Eye (tissue), 1 donor: ENCODE measurements around the gene CMYA5.

Experiments
- DNase-seq: peaks from one replicate; pipeline ENCODE4 v3.0.0-alpha.2; 2015

Gene CMYA5

DNA sequence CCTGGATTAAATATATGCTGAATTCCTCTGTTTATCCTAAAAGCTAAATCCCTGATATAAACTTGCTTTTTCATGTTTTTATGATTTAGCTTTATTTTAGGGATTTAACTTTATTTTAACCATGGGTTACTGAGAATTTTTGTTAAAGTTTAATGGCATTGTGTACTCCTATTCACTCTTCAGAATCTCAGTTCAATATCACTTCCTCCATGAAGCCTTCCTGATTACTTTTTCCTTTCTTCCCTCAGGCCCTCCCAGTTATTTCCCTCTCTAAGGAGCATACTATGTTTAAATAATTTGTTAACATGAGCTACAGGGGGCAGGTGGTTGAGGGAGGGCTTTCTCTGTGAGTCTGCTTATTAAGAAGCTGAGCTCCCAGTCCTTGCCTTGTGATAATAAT is 151.5 kb downstream of the CMYA5 start:
- DNase-seq = no peak

DNA sequence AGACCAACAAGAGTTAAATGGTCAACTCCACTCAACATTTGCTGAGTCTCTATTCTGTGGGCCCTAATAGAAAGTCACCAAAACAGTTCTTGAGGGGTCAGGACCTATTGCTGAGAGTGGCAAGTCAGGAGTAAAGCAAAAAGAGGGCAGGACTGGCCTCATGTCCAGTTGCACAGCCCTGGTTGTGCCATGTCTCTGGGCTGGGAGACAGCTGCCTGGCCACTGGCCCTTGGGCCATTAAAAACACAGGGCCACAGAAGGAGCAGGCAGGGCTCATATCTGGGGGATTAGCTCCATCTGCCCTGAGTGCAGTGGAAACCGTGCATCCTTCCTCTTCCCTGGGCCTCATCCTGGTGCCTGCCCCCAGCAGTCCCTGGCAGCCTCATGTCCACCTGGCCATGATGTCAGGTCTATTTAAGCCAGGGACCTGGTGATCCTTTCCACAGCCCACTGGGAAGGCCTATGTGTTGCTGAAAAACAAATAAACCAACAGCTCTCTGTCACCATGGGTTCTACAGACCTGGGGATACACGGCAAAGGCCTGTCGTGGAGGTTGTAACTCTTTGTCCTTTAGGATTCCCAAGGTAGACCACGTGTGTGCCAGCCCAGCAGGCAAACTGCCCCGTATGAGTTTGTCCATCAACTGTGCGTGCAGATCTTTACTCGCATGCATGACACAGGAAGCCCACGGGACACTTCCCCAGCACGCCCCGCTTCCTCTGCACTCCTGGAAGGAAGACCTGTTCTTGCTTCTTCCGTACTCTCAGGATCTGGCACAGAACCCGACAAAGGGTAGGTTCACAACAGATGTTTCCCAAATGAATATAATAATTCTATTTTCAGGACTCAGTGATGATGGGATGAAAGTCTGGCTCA is 152.6 kb downstream of the CMYA5 start:
- DNase-seq = peak; percentile 13

DNA sequence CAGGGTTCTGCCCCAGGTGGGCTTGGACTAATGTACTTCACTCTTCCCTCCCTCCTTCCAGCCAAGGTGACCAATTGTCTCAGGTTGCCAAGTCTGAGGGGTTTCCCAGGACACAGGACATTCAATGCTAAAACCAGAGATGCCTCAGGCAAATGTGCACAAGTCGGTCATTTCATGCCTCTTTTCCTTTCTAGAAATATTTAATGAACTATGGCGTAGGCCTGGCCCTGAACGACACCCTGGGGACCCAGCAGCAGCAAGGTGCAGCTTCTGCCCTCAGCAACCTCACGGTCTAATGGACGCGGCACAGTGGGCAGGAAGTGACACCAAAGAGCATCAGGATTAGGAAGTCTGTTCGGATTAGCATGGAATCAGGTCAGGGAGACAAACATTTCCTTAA is 153.4 kb downstream of the CMYA5 start:
- DNase-seq = peak; percentile 17

DNA sequence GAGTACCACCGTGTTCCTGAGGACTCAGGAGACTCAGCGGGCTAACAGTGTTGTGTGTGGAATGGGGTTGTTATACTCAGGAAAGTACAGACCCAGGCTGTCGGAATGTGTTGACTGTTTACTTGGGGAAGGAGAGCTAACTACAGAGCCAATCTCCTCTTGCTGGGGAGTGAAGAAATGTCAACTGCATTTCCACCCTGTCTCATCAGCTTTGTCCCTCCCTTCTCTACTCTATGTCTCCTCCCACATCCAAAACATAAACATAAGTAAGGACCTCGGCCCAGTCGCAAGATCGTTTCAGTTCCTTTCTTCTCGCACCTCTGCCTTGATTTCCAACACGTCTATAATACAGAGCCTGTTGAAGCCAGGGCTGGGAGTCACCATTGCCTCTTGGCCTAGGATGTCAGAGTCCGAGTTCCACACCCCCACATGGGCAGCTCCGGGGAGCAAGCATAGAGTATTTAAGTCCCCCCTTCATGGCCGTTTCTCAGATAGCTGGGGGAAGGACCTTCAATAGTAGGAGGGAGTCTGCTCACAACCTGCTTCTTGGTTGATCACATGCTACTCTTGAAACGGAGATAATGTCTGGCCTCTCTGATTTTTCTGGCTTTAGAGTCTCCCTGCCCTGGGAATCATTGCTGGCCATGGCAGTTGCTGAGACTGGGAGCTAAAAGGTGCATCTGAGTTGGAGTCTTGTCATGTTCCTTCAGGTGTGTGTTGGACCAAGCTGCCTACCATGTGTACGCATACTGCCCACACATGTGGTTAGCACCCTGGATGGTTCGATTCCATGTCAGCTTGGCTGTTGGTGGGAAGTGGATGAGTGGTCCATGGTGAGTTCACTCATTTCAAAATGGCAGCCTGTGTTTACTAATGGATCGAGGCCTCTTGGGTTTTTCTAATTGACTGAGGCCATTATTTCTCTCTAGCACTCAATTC is 154.1 kb downstream of the CMYA5 start:
- DNase-seq = no peak

DNA sequence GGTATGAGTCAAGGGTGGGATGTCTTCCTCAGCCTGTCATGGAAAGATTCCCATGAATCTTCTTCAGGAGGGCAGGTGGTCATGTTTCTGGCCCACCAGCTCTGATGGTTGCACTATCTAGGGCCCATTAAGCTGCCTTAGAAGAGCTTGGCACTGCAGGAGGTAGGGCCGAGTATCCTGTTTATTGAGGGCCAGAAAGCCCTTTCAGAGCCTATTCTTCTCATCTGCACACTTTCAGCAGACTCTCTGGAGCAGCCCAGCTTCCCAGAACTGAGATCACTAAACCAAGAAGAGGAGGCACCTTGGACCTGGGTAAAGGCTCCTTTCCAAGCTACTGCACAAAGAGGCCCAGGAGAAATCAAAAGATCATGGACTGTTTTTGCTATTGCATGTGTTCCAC is 154.9 kb downstream of the CMYA5 start:
- DNase-seq = no peak

DNA sequence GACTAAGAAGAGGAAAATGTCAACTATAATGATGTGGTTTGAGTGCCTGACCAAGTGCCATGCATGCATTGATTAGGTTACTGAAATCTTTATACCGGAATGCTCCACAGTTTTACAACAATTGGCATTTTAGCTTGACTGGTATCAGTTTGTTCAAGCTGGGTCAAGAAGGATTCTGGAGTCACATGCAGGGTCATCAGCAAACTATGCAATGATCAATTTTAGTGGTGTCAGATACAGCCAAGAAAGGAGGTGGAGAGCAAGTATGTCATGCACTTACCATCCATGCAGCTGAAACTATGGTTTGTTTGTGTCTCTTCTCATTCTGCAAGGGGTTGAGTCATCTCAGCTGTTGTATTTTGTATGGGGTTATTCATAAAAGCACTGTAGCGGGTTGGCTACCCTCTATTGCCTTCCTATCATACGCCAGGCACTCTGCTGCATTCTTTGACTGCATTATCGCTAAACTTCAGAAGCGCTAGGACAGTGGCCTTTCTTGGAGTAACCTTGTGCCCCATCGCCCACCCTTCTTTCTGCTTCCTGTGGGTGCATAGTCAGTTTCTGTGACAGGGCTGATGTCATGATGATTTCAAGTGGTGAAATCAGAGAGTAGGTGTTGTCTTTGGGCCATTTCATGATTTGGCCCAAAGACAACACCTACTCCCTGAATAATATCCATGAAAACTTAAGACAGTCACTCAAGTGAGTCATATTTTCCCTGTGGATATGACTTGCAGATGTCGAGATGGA is 156.0 kb downstream of the CMYA5 start:
- DNase-seq = peak; percentile 11

DNA sequence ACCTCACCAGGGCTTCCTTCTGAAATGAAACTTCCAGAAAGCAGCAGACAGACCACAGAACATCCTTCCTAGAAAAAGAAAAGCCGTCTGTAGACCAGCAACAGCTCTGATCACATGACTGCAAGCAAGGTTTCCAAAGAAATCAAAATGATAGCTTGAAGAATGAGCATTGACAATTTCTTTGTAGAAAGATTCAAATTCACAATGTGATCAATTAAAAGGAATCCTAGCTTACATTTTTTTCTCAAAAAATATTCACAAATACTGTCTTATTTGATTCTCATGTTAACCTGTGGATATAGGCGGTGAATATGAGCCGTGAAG is 156.5 kb downstream of the CMYA5 start:
- no peak for DNase-seq

DNA sequence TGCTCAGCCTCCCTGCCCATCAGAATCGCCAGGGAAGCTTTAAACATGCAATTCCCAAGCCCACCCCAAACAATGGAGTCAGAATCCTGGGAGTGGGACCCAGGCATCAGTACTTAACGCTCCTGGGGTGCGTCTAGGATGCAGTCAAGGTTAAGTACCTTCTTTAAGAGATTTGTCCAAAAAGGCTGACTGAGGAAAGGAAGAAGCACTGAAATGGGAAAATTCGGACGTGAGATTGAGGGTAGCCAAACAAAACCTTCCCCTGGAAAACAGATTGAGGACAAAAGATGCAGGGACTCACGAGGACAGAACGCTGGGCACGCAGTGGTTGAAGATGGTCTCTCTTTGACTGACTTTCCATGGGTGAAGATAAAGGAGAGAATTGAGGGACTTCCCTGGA is 157.9 kb downstream of the CMYA5 start:
- no peak for DNase-seq

DNA sequence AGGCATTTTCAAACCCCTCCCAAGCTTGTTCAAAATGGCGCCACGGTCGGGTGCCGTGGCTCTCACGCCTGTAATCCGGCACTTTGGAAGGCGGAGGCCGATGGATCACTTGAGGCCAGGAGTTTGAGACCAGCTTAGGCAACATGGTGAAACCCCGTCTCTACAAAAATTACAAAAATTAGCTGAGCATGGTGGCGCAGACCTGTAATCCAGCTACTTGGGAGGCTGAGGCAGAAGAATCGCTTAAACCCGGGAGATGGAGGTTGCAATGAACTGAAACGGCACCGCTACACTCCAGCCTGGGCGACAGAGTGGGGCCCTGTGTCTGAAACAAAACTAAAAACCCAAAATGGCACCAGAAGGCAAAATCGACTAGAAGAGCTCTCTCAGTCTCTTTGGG is 159.4 kb downstream of the CMYA5 start:
- DNase-seq = no peak
